ENCODE results near the gene SPTAN1.

DNA sequence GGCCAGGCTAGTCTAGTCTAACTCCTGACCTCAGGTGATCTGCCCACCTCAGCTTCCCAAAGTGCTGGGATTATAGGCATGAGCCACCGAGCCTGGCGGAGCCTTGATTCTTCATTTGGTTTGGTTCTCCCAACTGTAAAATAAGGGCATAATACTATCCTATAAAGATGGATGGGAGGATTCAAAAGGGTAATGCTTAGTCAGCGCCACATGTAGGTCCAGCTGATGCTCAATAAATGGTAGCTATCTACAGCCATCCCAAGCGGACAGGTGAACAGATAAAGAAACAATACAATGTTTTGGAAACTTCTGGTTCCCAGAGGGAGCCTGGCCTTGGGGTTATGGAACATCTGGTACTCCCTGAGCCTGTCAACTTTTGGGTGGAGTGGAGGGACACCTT, 123.0 kb downstream of the SPTAN1 start:
- TF ChIP-seq, protein P1, sequence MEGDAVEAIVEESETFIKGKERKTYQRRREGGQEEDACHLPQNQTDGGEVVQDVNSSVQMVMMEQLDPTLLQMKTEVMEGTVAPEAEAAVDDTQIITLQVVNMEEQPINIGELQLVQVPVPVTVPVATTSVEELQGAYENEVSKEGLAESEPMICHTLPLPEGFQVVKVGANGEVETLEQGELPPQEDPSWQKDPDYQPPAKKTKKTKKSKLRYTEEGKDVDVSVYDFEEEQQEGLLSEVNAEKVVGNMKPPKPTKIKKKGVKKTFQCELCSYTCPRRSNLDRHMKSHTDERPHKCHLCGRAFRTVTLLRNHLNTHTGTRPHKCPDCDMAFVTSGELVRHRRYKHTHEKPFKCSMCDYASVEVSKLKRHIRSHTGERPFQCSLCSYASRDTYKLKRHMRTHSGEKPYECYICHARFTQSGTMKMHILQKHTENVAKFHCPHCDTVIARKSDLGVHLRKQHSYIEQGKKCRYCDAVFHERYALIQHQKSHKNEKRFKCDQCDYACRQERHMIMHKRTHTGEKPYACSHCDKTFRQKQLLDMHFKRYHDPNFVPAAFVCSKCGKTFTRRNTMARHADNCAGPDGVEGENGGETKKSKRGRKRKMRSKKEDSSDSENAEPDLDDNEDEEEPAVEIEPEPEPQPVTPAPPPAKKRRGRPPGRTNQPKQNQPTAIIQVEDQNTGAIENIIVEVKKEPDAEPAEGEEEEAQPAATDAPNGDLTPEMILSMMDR (IDR thresholded peaks at IDR 0.05; ENCODE audit: low read length) = no peak
- no peak for TF ChIP-seq EZH2 (optimal IDR thresholded peaks at IDR 0.05; ENCODE audit: low read depth, low read length)
